ENCODE measurements around the gene ALPG. TPM values are rescaled to one million over a fixed set of nuclear protein-coding genes. Genes with fewer than 3 reads are reported as not detected.
"Not testable (repeated sequence)": the region's sequence is repeated elsewhere in the genome, so short reads cannot be mapped to it uniquely, and the experiment has no call there.

ALPG gene
- not detected in 2 replicates for total RNA-seq (2012; rRNA removed)

- H3K4me2 ChIP-seq (ENCODE audit: low read length), result no peak within 1 kb of the TSS
- H3K4me1 ChIP-seq (ENCODE audit: control insufficient read depth, insufficient read depth, low read length), result no peaks in the 10 kb centered on the region
- no peaks in the 10 kb centered on the region for H3K36me3 ChIP-seq (ENCODE audit: insufficient read depth, low read length)
- H3K9ac ChIP-seq (ENCODE audit: low read depth, low read length), result no peak within 1 kb of the TSS
- H3K9me3 ChIP-seq (replicated peaks; ENCODE audit: low read length), result no peaks in the 10 kb centered on the region
- peaks cover 27% of the 10 kb centered on the region for H3K27me3 ChIP-seq (ENCODE audit: control insufficient read depth, insufficient read depth, low read length)
- H3K4me3 ChIP-seq (ENCODE audit: low read length), result no peak within 1 kb of the TSS
Measured at GRCh38 chr2:232406556-232407310, at the start of gene ALPG. Gene ALPG (plus strand): TSS chr2:232406844. CDS start chr2:232406895, 51 bp downstream.

- H3K4me2 ChIP-seq (ENCODE audit: low read length), result no peak overlapping the region
- no peak overlapping the region for H3K4me3 ChIP-seq (ENCODE audit: low read length)
- H3K27me3 ChIP-seq (ENCODE audit: control insufficient read depth, insufficient read depth, low read length), result peaks cover 8% of the 10 kb centered on the region
- no peaks in the 10 kb centered on the region for H3K4me1 ChIP-seq (ENCODE audit: control insufficient read depth, insufficient read depth, low read length)
- no peaks in the 10 kb centered on the region for H3K36me3 ChIP-seq (ENCODE audit: insufficient read depth, low read length)
- no peaks in the 10 kb centered on the region for H3K9me3 ChIP-seq (replicated peaks; ENCODE audit: low read length)
- no peak overlapping the region for H3K9ac ChIP-seq (ENCODE audit: low read depth, low read length)
Measured at GRCh38 chr2:232361646-232362045, 45.0 kb upstream of the ALPG start.

GRCh38 chr2:232362174-232362900, 44.3 kb upstream of the ALPG start:
- no peak overlapping the region for H3K9ac ChIP-seq (ENCODE audit: low read depth, low read length)
- H3K9me3 ChIP-seq (replicated peaks; ENCODE audit: low read length), result no peaks in the 10 kb centered on the region
- H3K4me1 ChIP-seq (ENCODE audit: control insufficient read depth, insufficient read depth, low read length), result no peaks in the 10 kb centered on the region
- H3K4me3 ChIP-seq (ENCODE audit: low read length), result no peak overlapping the region
- no peaks in the 10 kb centered on the region for H3K36me3 ChIP-seq (ENCODE audit: insufficient read depth, low read length)
- no peak overlapping the region for H3K4me2 ChIP-seq (ENCODE audit: low read length)
- peaks cover 13% of the 10 kb centered on the region for H3K27me3 ChIP-seq (ENCODE audit: control insufficient read depth, insufficient read depth, low read length)

GRCh38 chr2:232363064-232363783, 43.4 kb upstream of the ALPG start:
- not testable (repeated sequence) for H3K4me1 ChIP-seq (ENCODE audit: control insufficient read depth, insufficient read depth, low read length); H3K9ac ChIP-seq (ENCODE audit: low read depth, low read length); H3K9me3 ChIP-seq (replicated peaks; ENCODE audit: low read length); H3K4me2 ChIP-seq (ENCODE audit: low read length); H3K36me3 ChIP-seq (ENCODE audit: insufficient read depth, low read length); H3K4me3 ChIP-seq (ENCODE audit: low read length)
- H3K27me3 ChIP-seq (ENCODE audit: control insufficient read depth, insufficient read depth, low read length), result peaks cover 13% of the 10 kb centered on the region

- H3K4me3 ChIP-seq (ENCODE audit: low read length), result no peak overlapping the region
- peaks cover 13% of the 10 kb centered on the region for H3K27me3 ChIP-seq (ENCODE audit: control insufficient read depth, insufficient read depth, low read length)
- no peaks in the 10 kb centered on the region for H3K36me3 ChIP-seq (ENCODE audit: insufficient read depth, low read length)
- H3K4me2 ChIP-seq (ENCODE audit: low read length), result no peak overlapping the region
- no peaks in the 10 kb centered on the region for H3K9me3 ChIP-seq (replicated peaks; ENCODE audit: low read length)
- no peak overlapping the region for H3K9ac ChIP-seq (ENCODE audit: low read depth, low read length)
- H3K4me1 ChIP-seq (ENCODE audit: control insufficient read depth, insufficient read depth, low read length), result no peaks in the 10 kb centered on the region
Measured at GRCh38 chr2:232363784-232364615, 42.6 kb upstream of the ALPG start.

- not testable (repeated sequence) for H3K4me3 ChIP-seq (ENCODE audit: low read length); H3K4me1 ChIP-seq (ENCODE audit: control insufficient read depth, insufficient read depth, low read length); H3K4me2 ChIP-seq (ENCODE audit: low read length); H3K36me3 ChIP-seq (ENCODE audit: insufficient read depth, low read length); H3K9me3 ChIP-seq (replicated peaks; ENCODE audit: low read length); H3K9ac ChIP-seq (ENCODE audit: low read depth, low read length)
- peaks cover 13% of the 10 kb centered on the region for H3K27me3 ChIP-seq (ENCODE audit: control insufficient read depth, insufficient read depth, low read length)
Measured at GRCh38 chr2:232364806-232365594, 41.6 kb upstream of the ALPG start.

- H3K36me3 ChIP-seq (ENCODE audit: insufficient read depth, low read length), result no peaks in the 10 kb centered on the region
- H3K27me3 ChIP-seq (ENCODE audit: control insufficient read depth, insufficient read depth, low read length), result peaks cover 16% of the 10 kb centered on the region
- H3K4me1 ChIP-seq (ENCODE audit: control insufficient read depth, insufficient read depth, low read length), result no peaks in the 10 kb centered on the region
- no peak overlapping the region for H3K4me3 ChIP-seq (ENCODE audit: low read length)
- no peaks in the 10 kb centered on the region for H3K9me3 ChIP-seq (replicated peaks; ENCODE audit: low read length)
- H3K9ac ChIP-seq (ENCODE audit: low read depth, low read length), result no peak overlapping the region
- H3K4me2 ChIP-seq (ENCODE audit: low read length), result no peak overlapping the region
Measured at GRCh38 chr2:232365621-232366321, 40.9 kb upstream of the ALPG start.

- not testable (repeated sequence) for H3K9ac ChIP-seq (ENCODE audit: low read depth, low read length); H3K4me2 ChIP-seq (ENCODE audit: low read length); H3K4me3 ChIP-seq (ENCODE audit: low read length); H3K4me1 ChIP-seq (ENCODE audit: control insufficient read depth, insufficient read depth, low read length); H3K36me3 ChIP-seq (ENCODE audit: insufficient read depth, low read length); H3K9me3 ChIP-seq (replicated peaks; ENCODE audit: low read length)
- H3K27me3 ChIP-seq (ENCODE audit: control insufficient read depth, insufficient read depth, low read length), result peaks cover 16% of the 10 kb centered on the region
Measured at GRCh38 chr2:232366461-232366860, 40.2 kb upstream of the ALPG start.

GRCh38 chr2:232367016-232367415, 39.6 kb upstream of the ALPG start:
- H3K4me2 ChIP-seq (ENCODE audit: low read length), result no peak overlapping the region
- peaks cover 19% of the 10 kb centered on the region for H3K27me3 ChIP-seq (ENCODE audit: control insufficient read depth, insufficient read depth, low read length)
- no peak overlapping the region for H3K4me3 ChIP-seq (ENCODE audit: low read length)
- no peaks in the 10 kb centered on the region for H3K36me3 ChIP-seq (ENCODE audit: insufficient read depth, low read length)
- no peaks in the 10 kb centered on the region for H3K9me3 ChIP-seq (replicated peaks; ENCODE audit: low read length)
- no peak overlapping the region for H3K9ac ChIP-seq (ENCODE audit: low read depth, low read length)
- no peaks in the 10 kb centered on the region for H3K4me1 ChIP-seq (ENCODE audit: control insufficient read depth, insufficient read depth, low read length)

- Histone ChIP-seq H3K9me3 (replicated peaks; ENCODE audit: low read length) (no peaks in the 10 kb centered on the region), H3K4me3 (ENCODE audit: low read length) (no peak overlapping the region), H3K9ac (ENCODE audit: low read depth, low read length) (no peak overlapping the region), H3K27me3 (ENCODE audit: control insufficient read depth, insufficient read depth, low read length) (peaks cover 15% of the 10 kb centered on the region), H3K4me1 (ENCODE audit: control insufficient read depth, insufficient read depth, low read length) (no peaks in the 10 kb centered on the region), H3K36me3 (ENCODE audit: insufficient read depth, low read length) (no peaks in the 10 kb centered on the region), H3K4me2 (ENCODE audit: low read length) (no peak overlapping the region)
Measured at GRCh38 chr2:232367591-232368233, 38.9 kb upstream of the ALPG start.
